ENCODE data around the gene ATP6V1B1. TPM values are rescaled to one million over a fixed set of nuclear protein-coding genes. Genes with fewer than 3 reads are reported as not detected.
A peak's percentile ranks its signal among the peaks of the same experiment; 100 is the strongest.
"Not testable (repeated sequence)": the region's sequence is repeated elsewhere in the genome, so short reads cannot be mapped to it uniquely, and the experiment has no call there.

Gene ATP6V1B1
- total RNA-seq, 1 donor = 0.09 TPM

DNA sequence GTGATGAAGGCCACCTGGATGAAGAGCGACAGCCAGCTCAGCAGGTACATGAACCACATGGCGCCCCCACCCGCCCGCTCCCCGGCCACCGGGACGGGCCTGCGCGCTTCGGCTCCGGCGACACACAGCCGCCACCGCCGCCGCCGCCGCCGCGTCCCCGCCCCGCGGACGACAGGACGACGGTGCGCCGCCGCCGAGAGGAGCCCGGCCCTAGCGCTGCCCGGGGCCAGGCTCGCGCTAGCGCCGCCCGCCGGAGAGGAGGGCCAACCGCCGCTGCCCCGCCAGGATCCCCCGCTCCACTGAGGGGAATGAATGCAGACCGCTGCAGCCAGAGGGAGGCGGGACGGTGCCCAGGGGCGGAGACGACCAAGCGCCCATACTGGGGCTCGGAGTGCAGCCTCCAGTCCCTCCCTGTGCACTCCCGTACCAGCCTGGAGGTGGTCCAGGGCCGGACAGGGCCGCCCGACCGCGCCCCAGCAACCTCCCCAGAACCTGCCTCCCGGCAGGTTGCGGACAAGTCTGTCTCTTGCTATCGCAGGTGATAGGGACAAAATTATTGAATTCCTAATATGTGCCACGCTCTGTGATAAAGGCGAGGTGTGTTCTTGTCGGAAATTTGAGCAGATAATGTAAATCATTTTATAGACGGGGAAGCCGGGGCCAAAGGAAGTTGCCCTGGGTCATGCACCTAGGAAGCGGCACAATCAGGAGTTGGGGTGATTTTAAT lies 59.2 kb downstream of the ATP6V1B1 start, which contains the start of gene TEX261:
Gene TEX261 (minus strand): TSS at position 175 of the 727 bp plus-strand sequence. CDS start 116 bp downstream, at position 59.
- peak within 1 kb of the TSS; percentile 86 for H3K4me3 ChIP-seq (ENCODE audit: low read depth, low read length)
- peak; percentile 74 for DNase-seq (ENCODE audit: low read depth)
- TF ChIP-seq, protein P1, sequence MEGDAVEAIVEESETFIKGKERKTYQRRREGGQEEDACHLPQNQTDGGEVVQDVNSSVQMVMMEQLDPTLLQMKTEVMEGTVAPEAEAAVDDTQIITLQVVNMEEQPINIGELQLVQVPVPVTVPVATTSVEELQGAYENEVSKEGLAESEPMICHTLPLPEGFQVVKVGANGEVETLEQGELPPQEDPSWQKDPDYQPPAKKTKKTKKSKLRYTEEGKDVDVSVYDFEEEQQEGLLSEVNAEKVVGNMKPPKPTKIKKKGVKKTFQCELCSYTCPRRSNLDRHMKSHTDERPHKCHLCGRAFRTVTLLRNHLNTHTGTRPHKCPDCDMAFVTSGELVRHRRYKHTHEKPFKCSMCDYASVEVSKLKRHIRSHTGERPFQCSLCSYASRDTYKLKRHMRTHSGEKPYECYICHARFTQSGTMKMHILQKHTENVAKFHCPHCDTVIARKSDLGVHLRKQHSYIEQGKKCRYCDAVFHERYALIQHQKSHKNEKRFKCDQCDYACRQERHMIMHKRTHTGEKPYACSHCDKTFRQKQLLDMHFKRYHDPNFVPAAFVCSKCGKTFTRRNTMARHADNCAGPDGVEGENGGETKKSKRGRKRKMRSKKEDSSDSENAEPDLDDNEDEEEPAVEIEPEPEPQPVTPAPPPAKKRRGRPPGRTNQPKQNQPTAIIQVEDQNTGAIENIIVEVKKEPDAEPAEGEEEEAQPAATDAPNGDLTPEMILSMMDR (IDR thresholded peaks at IDR 0.05; ENCODE audit: insufficient read depth, low read length) = peak; percentile 59

DNA sequence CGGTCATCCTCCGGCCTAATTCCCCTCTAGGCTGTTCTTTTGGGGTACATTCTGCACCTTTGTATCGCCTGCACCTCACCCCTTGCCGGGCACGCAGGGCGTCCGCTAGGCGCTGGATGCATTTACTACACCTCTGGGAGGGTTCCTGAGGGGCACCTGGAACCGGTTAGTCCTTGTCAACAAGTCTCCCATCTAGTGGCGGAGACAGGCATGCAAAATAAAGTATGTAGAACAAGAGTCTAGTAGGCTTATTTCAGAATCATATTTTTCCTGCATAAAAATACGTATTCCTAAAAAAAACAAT lies 59.7 kb downstream of the ATP6V1B1 start:
- DNase-seq (ENCODE audit: low read depth) = peak; percentile 13
- H3K4me3 ChIP-seq (ENCODE audit: low read depth, low read length) = peak overlapping the region; percentile 86
- TF ChIP-seq, protein P1 (IDR thresholded peaks at IDR 0.05; ENCODE audit: insufficient read depth, low read length) = peak; percentile 42

DNA sequence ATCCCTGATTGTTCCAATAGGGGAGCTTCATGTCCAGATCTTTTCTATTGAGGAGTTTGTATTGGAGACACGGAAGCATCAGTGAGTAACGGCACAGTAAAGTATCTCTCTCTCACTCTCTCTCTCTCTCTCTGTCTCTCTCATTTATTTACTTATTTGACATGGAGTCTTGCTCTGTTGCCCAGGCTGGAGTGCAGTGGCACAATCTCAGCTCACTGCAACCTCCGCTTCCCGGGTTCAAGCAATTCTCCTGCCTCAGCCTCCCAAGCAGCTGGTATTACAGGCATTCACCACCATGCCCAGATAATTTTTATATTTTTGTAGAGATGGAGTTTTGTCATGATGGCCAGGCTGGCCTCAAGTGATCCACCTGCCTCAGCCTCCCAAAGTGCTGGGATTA lies 63.2 kb downstream of the ATP6V1B1 start:
- not testable (repeated sequence) for DNase-seq (ENCODE audit: low read depth); H3K4me3 ChIP-seq (ENCODE audit: low read depth, low read length)

DNA sequence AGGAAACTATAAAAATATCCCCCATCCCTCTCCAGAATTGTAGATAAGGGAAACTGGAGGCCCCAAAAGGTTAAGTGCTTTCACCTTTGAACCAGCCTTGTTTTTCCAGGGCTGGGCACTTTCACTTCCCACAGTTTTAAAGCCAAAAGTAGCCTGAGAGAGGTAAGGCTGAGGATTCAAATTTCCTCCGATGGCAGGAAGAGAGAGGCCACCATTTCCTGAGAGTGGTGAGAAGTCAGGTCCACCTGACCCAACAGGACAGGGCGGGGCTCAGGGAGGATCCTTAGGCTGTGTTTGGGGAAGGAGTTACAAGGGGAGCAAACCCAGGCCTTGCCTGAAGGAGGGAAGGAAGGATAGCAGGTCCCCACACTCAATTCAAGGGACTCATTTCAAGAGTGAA lies 63.7 kb downstream of the ATP6V1B1 start:
- DNase-seq (ENCODE audit: low read depth) = no peak
- TF ChIP-seq, protein P1 (IDR thresholded peaks at IDR 0.05; ENCODE audit: insufficient read depth, low read length) = no peak
- no peak overlapping the region for H3K4me3 ChIP-seq (ENCODE audit: low read depth, low read length)

DNA sequence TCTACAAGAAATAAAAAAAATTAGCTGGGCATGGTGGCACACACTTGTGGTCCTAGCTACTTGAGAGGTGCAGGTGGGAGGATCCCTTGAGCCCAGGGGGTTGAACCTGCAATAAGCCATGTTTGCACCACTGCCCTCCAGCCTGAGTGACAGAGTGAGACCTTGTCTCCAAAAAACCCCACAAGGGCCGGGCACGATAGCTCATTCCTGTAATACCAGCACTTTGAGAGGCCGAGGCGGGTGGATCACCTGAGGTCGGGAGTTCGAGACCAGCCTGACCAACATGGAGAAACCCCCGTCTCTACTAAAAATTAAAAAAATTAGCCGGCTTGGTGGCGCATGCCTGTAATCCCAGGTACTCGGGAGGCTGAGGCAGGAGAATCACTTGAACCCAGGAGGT lies 64.2 kb downstream of the ATP6V1B1 start:
- not testable (repeated sequence) for DNase-seq (ENCODE audit: low read depth); H3K4me3 ChIP-seq (ENCODE audit: low read depth, low read length)

DNA sequence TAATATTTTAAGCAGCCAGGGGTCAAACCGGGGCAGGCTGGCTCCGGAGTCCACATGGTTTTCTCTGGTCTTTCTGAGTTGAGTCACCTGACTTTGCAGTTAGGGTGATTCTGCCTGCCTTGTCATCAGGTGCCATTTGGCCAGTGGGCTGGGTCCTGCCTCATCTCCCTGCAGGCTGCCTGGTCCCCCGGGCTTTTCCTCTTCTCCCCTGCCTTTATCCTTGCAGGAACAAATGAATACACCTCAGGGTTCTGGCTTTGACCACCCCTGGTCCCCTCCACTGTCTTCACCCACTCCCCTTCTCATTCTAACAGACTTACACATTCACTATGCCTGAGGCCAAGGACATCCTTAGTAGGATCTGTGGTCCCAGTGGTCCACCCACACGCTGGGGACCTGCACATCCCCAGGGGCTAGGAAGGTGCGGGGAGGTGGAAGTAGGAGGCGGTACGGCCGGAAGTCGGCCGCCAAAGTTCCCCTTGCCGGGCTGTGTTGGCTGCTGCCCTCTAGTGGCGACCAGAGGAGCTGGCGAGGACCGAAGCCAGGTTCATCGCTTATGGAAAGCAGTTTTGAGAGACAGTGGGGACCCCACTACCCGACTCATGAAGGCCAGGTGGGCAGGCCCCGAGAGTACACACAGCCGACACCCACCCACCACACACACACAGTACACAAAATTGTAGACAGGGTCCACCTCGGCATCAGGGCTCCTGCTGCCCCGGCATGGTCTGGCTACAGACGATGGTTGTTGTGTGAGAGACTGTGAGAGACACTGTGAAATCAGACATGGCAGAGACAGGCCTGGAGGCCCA lies 65.3 kb downstream of the ATP6V1B1 start:
- TF ChIP-seq, protein P1 (IDR thresholded peaks at IDR 0.05; ENCODE audit: insufficient read depth, low read length) = peak; percentile 94
- peak overlapping the region; percentile 41 for H3K4me3 ChIP-seq (ENCODE audit: low read depth, low read length)

DNA sequence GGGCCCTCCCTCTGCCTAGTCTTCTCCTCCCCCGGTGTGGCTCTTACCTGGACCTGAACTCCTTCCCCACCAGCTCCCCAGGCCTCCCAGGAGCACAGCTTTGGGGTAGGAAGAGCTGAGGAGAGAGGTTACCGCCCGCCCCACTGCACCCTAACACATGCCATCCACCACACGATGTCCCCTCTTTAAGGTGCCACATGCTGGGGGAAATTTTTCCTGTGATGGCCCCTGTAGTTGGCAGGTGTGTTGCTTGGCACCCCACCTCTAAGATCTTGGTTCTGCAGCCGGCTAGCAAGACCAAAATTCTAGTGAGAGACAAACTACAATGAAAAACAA lies 65.9 kb downstream of the ATP6V1B1 start:
- no peak overlapping the region for H3K4me3 ChIP-seq (ENCODE audit: low read depth, low read length)
- TF ChIP-seq, protein P1 (IDR thresholded peaks at IDR 0.05; ENCODE audit: insufficient read depth, low read length) = no peak
- DNase-seq (ENCODE audit: low read depth) = no peak

More for the DNA sequence above, 65.3 kb downstream of the ATP6V1B1 start:
- DNase-seq (ENCODE audit: low read depth) = peak; percentile 71

Measured in fibroblast of the aortic adventitia (primary cell).